HG02884 (cell line): ENCODE data around the gene ABHD8.
"Not testable (repeated sequence)": the region's sequence is repeated elsewhere in the genome, so short reads cannot be mapped to it uniquely, and the experiment has no call there.

Experiments used
- ATAC-seq: cut with Tn5 transposase; IDR thresholded peaks from one replicate; pipeline ENCODE4 v1.9.1; 2021; ENCODE audit warnings: mild to moderate bottlenecking, moderate library complexity; ENCODE audit not compliant: unreplicated experiment

ABHD8 gene

DNA sequence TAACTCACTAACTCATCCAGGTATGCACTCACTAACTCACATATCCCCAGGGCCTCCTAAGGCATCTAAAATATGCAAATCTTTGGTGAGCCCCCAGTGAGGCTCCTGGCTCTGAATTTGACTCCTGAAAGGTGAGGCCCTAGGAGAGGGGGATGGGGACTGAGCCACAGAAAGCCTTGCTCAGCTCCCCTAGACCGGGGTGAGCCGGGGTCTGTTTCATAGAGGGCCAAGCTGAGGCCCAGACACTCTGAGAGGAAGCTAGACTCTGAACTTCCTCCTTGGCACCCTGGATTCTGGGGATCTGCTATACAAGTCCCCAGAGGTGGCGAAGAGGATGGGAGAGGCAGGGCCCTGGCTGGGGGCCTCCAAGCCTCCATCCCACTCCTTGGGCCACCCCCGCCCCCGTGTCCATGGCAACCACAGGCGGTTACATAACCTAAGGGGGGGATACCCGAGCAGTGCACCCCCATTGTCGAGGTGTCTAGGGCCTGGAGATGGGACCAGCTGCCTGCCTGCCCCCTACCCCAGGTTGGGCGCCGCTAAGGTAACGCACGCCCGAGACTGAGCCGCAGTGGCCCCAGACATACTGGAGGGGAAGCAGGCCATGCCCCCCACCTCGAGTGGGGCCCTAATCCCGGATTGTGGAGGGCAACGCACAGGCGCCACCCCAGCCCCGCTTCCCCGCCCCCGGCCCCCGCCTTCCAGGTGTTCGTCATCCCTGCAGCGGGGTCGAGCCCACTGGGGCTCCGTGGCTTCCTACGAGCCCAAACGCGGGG lies 646 bp downstream of the ABHD8 start:
- no peak for ATAC-seq

DNA sequence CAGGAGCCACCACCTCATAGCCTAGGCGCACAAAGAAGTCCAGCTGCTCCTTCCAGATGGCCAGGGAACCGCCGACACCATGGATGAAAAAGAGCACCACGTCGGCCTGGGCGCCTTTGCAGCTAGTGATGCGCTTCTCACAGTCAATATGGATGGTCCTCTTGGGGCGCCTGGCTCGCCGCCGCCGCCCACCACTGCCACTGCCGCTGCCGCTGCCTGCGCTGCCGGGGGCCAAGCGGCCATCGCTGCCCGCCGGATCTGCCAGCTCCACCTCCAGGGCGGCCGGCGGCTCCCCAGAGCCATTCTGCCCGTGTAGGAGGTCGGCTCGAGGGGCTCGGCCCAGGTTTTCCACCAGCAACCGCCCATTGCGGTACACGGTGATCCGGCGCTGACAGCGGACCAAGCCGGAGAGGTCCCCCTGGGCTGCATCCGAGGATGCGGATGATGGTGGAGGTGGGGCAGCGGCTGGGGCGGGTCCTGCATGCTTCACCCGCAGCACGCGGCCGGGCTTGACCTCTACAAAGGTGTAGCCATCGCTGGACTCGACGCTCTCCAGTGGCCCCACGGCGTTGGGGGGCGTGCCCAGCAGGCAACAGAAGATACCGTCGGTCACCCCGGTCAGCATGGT lies 2.1 kb downstream of the ABHD8 start:
- ATAC-seq = no peak

DNA sequence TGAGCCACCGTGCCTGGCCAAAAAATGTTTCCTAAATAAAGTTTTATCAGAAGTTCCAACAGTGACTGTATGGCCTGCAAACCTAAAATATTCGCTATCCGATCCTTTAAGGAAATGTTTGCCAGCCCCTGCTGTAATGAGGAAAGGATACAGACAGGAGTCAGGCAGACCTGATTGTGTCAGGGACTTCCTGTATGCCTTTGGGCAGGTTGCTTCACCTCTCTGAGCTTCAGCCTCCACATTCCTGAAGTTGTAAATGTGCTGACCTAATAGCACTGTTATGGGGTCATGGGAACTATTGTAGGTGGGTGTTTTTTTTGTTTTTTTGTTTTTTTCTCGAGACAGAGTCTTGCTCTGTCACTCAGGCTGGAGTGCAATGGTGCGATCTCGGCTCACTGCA lies 6.2 kb downstream of the ABHD8 start:
- ATAC-seq = no peak

DNA sequence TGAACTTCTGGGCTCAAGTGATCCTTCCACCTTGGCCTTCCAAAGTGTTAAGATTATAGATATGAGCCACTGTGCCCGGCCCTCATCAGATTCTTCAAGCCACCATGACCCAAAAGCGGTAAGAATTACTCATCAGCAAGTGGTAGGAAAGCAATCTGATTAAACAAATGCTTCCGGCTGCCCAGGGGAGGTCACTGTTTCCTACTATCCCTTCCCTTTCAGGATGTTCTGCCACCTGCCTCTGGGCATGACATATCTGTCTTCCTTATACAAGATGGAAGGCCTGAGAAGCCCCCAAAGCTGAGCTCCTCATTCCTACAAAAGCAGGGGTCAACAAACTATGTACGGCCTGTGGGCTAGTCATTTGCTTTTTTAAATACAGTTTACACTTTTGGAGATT lies 7.0 kb downstream of the ABHD8 start:
- no peak for ATAC-seq

DNA sequence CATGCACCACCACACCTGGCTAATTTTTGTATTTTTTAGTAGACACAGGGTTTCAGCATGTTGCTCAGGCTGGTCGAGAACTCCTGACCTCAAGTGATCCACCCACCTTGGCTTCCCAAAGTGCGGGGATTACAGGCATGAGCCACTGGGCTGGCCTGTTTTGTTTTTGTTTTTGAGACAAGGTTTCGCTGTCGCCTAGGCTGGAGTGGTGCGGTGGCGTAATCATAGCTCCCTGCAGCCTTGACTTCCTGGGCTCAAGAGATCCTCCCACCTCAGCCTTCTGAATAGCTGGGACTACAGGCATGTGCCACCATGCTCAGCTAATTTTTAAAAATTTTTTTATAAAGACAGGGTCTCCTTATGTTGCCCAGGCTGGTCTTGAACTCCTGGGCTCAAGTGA lies 7.7 kb downstream of the ABHD8 start:
- ATAC-seq = not testable (repeated sequence)

DNA sequence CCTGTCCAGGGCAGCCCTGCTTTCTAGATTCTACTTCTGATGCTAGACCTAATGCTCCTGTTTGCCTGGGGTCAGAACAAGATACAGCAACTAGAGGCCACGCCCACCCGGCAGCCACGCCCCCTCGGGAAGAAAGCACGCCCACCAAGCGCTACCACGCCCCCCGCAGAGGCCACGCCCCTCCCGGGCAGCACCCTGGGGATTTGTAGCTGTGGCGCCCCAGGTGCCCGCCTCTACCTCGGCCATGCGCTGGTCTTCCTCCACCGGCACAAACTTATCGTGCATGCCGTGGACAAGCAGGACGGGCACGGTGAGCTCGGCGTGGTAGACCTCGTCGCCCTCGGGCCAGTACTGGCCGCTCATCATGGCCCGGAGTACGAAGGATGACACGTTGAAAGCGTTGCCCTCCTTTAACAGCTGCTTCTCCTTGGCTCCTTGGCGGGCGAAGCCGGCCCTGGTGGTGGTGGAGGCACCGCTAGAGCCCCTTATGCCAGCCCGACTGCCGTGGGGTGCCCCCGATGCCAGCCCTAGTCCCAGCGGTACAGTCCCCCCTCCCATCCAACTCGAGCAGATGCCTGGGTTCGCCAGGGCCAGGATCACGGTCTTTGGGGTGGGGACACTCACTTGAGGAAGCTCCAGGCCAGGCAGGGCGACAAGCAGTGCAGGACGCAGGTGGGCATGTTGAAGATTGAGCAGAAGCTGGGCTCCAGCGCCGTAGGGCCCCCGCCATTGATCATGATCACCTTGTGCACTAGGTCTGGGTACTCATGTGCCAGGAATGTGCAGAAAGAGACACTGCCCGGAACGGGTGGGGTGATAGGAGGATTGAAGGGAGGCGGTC lies 9.0 kb downstream of the ABHD8 start:
- no peak for ATAC-seq

DNA sequence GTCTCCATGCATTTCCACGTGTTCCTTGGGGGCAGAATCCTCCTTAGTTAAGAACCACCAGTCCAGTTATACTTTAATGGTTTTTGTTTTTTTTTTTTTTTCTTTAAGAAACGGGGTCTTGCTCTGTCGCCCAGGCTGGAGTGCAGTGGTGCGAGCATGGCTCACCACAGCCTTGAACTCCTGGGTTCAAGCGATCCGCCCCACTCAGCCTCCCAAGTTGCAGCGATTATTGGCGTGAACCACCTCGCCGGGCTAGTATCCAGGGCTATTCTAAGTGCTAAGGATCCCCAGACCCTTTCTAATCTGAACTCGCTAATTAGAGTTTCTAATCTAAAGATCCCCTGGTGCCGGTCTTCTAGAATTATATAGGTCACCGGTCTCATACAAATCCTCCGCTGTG lies 9.6 kb downstream of the ABHD8 start:
- ATAC-seq = no peak

DNA sequence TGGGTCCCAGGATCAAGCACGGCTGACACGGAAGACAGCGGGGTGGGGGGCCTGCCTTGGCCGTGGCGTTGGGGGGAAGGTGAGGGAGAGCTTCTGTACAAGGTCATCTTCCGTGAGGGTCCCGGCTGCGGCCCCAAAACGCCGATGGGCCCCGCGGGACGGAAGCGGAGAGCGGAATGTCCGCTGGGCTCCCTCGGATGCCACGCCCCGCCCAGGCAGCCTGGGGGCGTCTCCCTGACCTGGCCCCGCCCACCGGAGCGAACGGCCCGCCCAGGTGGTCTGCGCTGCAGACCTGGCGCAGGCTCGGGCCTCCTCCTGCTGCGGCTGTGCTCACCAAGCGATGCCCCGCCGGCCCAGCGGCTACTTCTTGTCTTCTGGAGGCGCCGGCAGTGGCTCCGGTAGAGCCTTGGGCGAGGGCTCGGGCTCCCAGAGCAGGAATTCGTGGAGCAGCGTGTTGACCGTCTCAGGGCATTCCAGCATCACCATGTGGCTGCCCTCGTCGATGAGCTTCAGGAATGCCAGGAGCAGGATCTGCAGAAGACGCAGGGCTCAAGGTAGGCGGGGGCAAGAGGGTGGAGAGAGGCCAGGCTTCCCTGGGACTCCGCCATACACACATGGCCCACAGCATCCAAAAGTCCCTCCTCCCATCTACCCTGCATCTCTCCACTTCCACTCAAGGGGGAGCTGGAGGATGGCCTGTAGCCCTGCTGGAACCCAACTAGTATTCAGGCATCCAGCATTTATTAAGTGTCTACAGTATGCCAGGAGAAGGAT lies 10.7 kb downstream of the ABHD8 start:
- ATAC-seq = no peak

DNA sequence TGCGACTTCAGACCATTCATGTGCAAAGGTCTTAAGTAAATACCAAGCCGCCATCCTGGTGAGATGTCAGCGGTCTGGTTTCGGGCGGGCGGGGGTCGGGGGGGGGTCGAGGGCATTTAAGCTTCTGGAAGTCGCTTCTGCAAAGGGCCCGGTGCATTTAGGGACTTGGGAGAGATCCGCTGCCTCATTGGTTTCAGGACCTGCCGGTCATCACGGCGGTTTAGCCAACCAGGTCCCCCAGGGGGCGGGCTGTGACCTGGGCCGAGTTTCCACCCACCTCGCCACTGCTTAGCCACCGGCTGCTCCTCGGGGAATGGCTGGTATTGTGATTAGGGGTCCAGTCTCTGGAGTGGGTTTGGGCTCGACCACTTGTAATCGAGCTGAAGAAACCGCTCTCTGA lies 13.7 kb downstream of the ABHD8 start:
- no peak for ATAC-seq

DNA sequence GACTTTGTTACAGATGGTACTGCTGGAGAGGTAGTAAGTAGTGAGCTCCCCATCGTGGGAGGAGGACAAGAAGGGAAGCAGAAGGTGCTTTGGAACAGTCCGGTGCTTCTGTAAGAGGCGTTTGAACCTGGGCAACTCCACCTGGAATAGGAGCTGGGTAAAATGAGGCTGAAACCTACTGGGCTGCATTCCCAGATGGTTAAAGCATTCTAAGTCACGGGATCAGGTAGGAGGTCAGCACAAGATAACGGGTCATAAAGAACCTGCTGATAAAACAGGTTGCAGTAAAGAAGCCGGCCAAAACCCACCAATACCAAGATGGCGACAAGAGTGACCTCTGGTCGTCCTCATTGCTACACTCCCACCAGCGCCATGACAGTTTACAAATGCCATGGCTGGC lies 16.5 kb downstream of the ABHD8 start:
- no peak for ATAC-seq

DNA sequence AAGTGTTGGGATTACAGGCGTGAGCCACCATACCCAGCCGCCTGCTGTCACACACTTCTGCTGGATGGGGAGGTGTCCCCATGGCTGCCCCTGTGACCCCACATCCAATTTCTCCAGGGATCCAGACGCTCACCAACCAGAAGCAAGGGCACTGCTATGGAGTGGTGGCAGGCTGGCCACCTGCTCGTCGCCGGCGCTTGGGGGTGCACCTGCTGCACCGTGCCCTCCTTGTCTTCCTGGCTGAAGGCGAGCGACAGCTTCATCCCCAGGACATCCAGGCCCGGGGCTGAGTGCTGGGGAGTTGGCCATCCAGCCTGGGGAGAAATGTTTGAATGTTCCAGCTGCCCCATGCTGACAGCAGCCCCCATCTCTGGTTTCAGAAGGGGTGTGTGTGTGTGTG lies 17.0 kb downstream of the ABHD8 start:
- ATAC-seq = no peak

DNA sequence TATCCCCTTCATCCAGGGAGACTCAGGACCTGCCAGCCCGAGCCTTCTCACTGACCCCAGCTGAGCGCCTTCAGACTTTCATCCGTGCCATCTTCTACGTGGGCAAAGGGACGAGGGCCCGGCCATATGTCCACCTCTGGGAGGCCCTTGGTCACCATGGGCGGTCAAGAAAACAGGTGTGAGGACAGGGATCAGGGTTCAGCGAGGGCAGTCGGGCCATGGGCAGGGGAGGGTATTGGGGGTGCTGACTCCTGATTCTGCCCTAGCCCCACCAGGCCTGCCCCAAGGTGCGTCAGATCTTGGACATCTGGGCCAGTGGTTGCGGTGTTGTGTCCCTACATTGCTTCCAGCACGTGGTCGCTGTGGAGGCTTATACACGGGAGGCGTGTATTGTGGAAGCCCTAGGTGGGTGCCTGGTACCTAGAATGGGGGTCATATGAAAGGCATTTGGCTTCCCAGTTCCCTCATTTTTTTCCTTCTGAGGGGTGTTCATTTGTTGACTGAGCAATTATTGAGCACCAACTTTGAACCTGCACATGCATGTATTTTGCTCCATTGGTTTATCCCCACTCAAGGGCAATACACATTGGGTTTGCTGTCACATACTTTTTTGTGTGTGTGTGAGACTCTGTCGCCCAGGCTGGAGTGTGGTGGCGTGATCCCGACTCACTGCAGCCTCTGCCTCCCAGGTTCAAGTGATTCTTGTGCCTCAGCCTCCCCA lies 17.6 kb downstream of the ABHD8 start:
- no peak for ATAC-seq

DNA sequence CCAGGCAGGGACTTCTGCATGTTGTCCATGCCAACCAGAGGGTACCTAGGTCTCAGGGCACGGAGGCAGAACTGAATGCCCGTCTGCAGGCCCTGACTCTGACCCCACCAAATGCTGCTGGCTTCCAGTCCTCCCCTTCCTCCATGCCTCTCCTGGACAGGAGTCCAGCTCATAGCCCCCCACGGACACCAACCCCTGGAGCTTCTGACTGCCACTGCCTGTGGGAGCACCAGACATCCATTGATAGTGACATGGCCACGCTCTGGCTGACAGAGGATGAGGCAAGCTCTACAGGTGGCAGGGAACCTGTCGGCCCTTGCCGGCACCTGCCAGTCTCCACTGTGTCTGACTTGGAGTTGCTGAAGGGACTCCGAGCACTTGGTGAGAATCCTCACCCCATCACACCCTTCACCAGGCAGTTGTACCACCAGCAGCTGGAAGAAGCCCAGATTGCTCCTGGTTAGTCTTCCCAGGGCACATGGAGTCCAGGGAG lies 19.7 kb downstream of the ABHD8 start:
- no peak for ATAC-seq

DNA sequence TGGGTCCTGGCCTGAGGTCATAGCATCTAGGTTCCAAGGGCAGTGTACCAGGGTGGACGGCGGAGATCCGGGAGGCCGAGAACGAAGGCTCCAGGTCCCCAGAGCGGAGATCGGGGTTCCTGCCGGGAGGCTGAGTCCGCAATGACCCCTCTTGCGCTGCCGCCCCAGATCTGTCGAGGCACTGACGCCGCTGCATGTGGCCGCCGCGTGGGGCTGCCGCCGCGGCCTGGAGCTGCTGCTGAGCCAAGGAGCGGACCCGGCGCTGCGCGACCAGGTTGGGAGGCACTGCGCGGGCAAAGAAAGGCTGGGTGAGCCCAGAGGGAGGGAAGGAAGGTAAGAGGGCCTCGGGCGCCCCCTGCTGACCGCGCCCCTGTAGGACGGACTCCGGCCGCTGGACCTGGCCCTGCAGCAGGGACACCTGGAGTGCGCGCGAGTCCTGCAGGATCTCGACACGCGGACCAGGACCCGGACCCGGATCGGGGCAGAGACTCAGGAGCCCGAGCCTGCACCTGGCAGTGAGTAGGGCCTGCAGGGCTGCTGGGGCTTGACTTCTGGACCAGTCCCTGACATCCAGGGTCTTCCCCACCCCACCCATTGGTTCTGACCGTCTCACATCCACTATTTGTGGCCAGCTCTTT lies 20.6 kb downstream of the ABHD8 start:
- no peak for ATAC-seq

DNA sequence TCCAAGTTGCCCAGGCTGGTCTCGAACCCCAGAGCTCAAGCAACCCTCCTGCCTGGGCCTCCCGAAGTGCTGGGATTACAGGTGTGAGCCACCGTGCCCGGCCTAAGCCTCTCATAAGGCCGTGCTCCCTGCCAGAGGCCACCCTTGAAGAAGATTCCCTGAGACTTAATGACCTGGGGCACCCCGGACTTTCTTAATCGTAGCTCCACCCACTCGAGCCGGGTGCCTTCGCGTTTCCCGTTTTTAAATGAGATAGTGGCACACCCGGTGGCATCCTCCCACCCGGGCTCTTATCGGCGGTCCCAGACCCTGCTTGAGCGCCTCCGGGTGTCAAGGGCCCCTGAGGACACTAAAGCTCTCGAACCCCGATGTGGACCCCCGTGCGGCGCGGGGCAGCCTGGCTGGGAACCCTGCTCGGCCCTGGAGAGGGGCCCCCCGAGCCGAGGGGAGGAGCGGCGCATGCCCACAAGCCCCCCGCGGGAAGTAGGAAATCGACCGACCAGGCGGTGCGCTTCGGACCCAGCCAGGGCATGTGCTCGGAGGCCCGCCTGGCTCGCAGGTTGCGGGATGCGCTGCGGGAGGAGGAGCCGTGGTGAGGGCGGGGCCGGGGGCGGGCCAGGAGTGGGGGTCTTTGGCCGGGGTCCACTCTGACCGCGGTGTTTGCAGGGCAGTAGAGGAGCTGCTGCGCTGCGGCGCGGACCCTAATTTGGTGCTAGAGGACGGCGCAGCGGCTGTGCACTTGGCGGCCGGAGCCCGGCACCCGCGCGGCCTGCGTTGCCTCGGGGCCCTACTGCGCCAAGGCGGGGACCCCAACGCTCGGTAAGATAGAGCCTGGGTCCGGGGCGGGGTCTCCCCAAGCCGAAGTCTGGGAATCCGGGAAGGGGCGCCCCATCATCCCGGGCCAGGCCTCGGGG lies 21.6 kb downstream of the ABHD8 start, which contains the start of gene ANKLE1:
TSS of gene ANKLE1 (plus strand) at position 511 of the 914 bp plus-strand sequence. CDS start at position 531, 20 bp downstream.
- ATAC-seq = no peak

DNA sequence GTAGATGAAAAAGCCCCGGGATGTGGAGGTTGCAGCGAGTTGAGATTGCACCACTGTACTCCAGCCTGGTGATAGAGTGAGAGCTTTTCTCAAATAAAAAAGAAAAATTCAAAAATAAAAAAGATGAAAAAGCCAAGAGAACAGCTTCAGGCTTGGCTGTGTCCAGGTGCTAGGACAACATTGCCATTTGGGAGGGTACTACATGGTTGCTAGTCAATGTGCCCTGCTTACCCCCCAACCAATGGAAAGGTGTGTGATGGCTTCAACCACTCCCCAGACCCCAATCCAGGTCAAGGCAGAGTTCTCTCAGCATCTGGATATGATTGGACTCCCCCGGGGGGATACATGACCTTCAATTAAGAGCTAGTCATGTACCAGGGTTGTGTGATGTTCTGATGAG lies 23.8 kb downstream of the ABHD8 start:
- no peak for ATAC-seq

DNA sequence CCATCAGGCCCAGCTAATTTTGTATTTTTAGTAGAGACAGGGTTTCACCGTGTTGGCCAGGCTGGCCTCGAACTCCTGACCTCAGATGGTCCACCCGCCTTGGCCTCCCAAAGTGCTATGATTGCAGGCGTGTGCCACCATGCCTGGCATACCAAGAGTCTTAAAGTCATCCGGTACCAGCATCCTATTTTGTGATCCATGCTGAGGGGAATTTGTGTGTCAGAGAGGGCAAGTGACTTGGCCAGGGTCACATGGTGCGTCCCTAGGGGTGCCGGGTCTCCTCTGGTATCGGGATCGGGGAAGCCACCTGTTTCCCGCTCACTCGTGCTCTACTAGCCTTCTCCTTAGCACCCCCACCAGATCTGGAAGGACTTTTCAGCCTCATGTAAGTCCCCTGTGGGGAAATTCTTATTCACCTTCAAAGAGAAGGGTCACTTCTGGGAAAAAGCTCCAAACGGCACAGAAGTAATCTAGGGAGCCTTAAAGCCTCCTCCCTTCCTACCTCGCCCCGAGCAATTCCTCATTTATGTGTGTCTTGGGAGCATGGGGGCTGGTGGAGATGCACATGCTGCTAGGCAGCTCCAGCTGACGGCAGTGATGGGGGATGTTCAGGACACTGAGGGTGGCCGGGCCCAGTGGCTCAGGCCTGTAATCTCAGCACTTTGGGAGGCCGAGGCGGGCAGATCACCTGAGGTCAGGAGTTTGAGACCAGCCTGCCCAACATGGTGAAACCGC lies 27.6 kb downstream of the ABHD8 start:
- ATAC-seq = no peak

DNA sequence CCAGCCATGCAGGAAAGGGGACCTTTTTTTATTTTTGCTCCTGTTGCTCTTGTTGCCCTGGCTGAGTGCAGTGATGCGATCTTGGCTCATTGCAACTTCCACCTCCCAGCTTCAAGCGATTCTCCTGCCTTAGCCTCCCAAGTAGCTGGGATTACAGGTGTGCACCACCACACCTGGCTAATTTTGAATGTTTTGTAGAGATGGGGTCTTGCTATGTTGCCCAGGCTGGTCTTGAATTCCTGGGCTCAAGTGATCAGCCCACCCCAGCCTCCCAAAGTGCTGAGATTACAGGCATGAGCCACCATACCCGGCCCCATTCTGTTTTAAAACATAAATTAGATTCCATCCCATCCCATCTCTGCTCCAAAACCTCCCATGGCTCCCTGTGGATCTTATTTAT lies 28.3 kb downstream of the ABHD8 start:
- ATAC-seq = not testable (repeated sequence)
